Upper lobe of right lung (tissue), 1 donor: Measurements from ENCODE around the gene PLD6. TPM values are rescaled to one million over a fixed set of nuclear protein-coding genes. Genes with fewer than 3 reads are reported as not detected.

Source experiments
- ATAC-seq: fragments of 200-7000 bp; cut with Tn5 transposase; one replicate; pipeline ENCODE4 v1.9.1; 2020; ENCODE audit warnings: mild to moderate bottlenecking, moderate library complexity
- DNase-seq: peaks from one replicate; pipeline ENCODE4 v3.0.0-alpha.2; 2020
- H3K27ac ChIP-seq: fragments of 200-600 bp; one replicate; pipeline ENCODE4 v1.8.0; 2022
- H3K27me3 ChIP-seq: fragments of 200-600 bp; one replicate; pipeline ENCODE4 v1.8.0; 2022; ENCODE audit warnings: mild to moderate bottlenecking
- H3K36me3 ChIP-seq: fragments of 200-600 bp; one replicate; pipeline ENCODE4 v1.8.0; 2022
- H3K4me1 ChIP-seq: fragments of 200-600 bp; one replicate; pipeline ENCODE4 v1.8.0; 2022
- H3K4me3 ChIP-seq: fragments of 200-600 bp; one replicate; pipeline ENCODE4 v1.8.0; 2022; ENCODE audit warnings: mild to moderate bottlenecking
- H3K9me3 ChIP-seq: fragments of 200-600 bp; one replicate; pipeline ENCODE4 v1.8.0; 2022
- CTCF ChIP-seq: fragments of 200-600 bp; IDR thresholded peaks from one replicate; pipeline ENCODE4 v1.8.0; 2022; ENCODE audit warnings: antibody characterized with exemption
- intact Hi-C: fragments of 100-400 bp; cut with DNase I; formaldehyde crosslinking; loops from one replicate; pipeline ENCODE4 v1.11.0; 2022
- total RNA-seq: library from RNA; stranded (reverse); fragmentation: NEBNext Ultra II Directional; extraction: Animal tissue kit (Norgen Biotek cat#: 25700); gene quantifications from one replicate; pipeline ENCODE4 v1.2.1, GENCODE V29; 2021
- donor health status: DM: no; HTN: yes; CAD: no; lungs with severe emphysema.

Gene PLD6
- total RNA-seq, 1 donor from 2014 or later = 4.9 TPM

- Histone ChIP-seq H3K27ac (peak overlapping the region; percentile 81), H3K27me3 (no peaks in the 10 kb centered on the region), H3K4me1 (peaks cover 33% of the 10 kb centered on the region), H3K36me3 (peaks cover 10% of the 10 kb centered on the region), H3K9me3 (no peaks in the 10 kb centered on the region), H3K4me3 (peak overlapping the region; percentile 68)
- no peak for TF ChIP-seq CTCF
- DNase-seq = peak; percentile 85
- peak; percentile 56 for ATAC-seq
- intact Hi-C loops = no loop called here
Measured at GRCh38 chr17:17205368-17206123, 587 bp downstream of the PLD6 start.

GRCh38 chr17:17204635-17205231 lies 1.4 kb downstream of the PLD6 start:
- no peaks in the 10 kb centered on the region for H3K9me3 ChIP-seq
- H3K4me1 ChIP-seq = peaks cover 33% of the 10 kb centered on the region
- H3K4me3 ChIP-seq = peak overlapping the region; percentile 68
- no peak for DNase-seq
- H3K36me3 ChIP-seq = peaks cover 10% of the 10 kb centered on the region
- no peak for TF ChIP-seq CTCF
- H3K27me3 ChIP-seq = no peaks in the 10 kb centered on the region
- peak overlapping the region; percentile 81 for H3K27ac ChIP-seq
- intact Hi-C loops = no loop called here
- no peak for ATAC-seq

GRCh38 chr17:17204041-17204591 lies 2.0 kb downstream of the PLD6 start:
- Histone ChIP-seq H3K9me3 (no peaks in the 10 kb centered on the region), H3K4me1 (peaks cover 33% of the 10 kb centered on the region), H3K27ac (no peak overlapping the region), H3K36me3 (peaks cover 10% of the 10 kb centered on the region), H3K4me3 (no peak overlapping the region), H3K27me3 (no peaks in the 10 kb centered on the region)
- intact Hi-C loops = no loop called here
- ATAC-seq (no peak), DNase-seq (no peak)
- TF ChIP-seq CTCF = no peak

GRCh38 chr17:17203173-17203730 lies 2.9 kb downstream of the PLD6 start:
- ATAC-seq = no peak
- H3K27me3 ChIP-seq = no peaks in the 10 kb centered on the region
- no peak for DNase-seq
- H3K4me1 ChIP-seq = peaks cover 33% of the 10 kb centered on the region
- H3K27ac ChIP-seq = no peak overlapping the region
- H3K9me3 ChIP-seq = no peaks in the 10 kb centered on the region
- intact Hi-C loops = no loop called here
- peaks cover 10% of the 10 kb centered on the region for H3K36me3 ChIP-seq
- no peak overlapping the region for H3K4me3 ChIP-seq
- no peak for TF ChIP-seq CTCF

GRCh38 chr17:17201907-17202306 lies 4.2 kb downstream of the PLD6 start:
- Histone ChIP-seq H3K9me3 (no peaks in the 10 kb centered on the region), H3K27ac (no peak overlapping the region), H3K27me3 (no peaks in the 10 kb centered on the region), H3K4me1 (peaks cover 33% of the 10 kb centered on the region), H3K4me3 (no peak overlapping the region), H3K36me3 (peaks cover 10% of the 10 kb centered on the region)
- intact Hi-C loops = no loop called here
- ATAC-seq = no peak
- no peak for TF ChIP-seq CTCF
- no peak for DNase-seq
